T47D (cell line): Measurements from ENCODE around the gene CLNK.
"Not testable (repeated sequence)": the region's sequence is repeated elsewhere in the genome, so short reads cannot be mapped to it uniquely, and the experiment has no call there.

ENCODE experiments used
- DNase-seq, 2 experiments: peaks; one replicate each; pipeline versions ENCODE4 v3.0.0 to v3.0.0-alpha.2; 2011 to 2012; ENCODE audit warnings: low read depth in 1 of 2, low spot score in 1 of 2
- JUND ChIP-seq: IDR thresholded peaks from 2 replicates; pipeline ENCODE4 v1.6.1; 2012; ENCODE audit warnings: low read depth
- in situ Hi-C: cut with HindIII; loops from 2 replicates; pipeline ENCODE4 v1.10.0; 2016; ENCODE audit warnings: low sequenced_read_pairs, low pct_unique_long_range_greater_than_20kb

CLNK gene

GRCh38 chr4:10587697-10588096 is 96.9 kb downstream of the CLNK start:
- in situ Hi-C loops: no loop called here
- TF ChIP-seq JUND: no peak
- no peak for DNase-seq

- in situ Hi-C loops: no loop called here
Measured at GRCh38 chr4:10587296-10587695, 97.3 kb downstream of the CLNK start.

GRCh38 chr4:10584042-10584441 is 100.5 kb downstream of the CLNK start:
- no peak for DNase-seq
- no peak for TF ChIP-seq JUND
- in situ Hi-C loops: no loop called here

More at GRCh38 chr4:10587296-10587695, 97.3 kb downstream of the CLNK start:
- TF ChIP-seq JUND: no peak
- DNase-seq: no peak

- no peak for DNase-seq
- no peak for TF ChIP-seq JUND
- in situ Hi-C loops: no loop called here
Measured at GRCh38 chr4:10582951-10583350, 101.6 kb downstream of the CLNK start.

- peak; percentile 17 to 54 for DNase-seq
- in situ Hi-C loops: no loop called here
- TF ChIP-seq JUND: no peak
Measured at GRCh38 chr4:10582059-10582686, 102.4 kb downstream of the CLNK start.

GRCh38 chr4:10581022-10581421 is 103.5 kb downstream of the CLNK start:
- TF ChIP-seq JUND: no peak
- in situ Hi-C loops: no loop called here

GRCh38 chr4:10579648-10580047 is 104.9 kb downstream of the CLNK start:
- TF ChIP-seq JUND: no peak
- in situ Hi-C loops: no loop called here
- no peak for DNase-seq

More at GRCh38 chr4:10581022-10581421, 103.5 kb downstream of the CLNK start:
- no peak for DNase-seq

GRCh38 chr4:10577508-10578426 is 106.8 kb downstream of the CLNK start:
- in situ Hi-C loops: no loop called here
- no peak for TF ChIP-seq JUND
- DNase-seq: no peak

- no peak for DNase-seq
- in situ Hi-C loops: no loop called here
- TF ChIP-seq JUND: no peak
Measured at GRCh38 chr4:10577018-10577417, 107.5 kb downstream of the CLNK start.

GRCh38 chr4:10576236-10576635 is 108.3 kb downstream of the CLNK start:
- TF ChIP-seq JUND: no peak
- in situ Hi-C loops: no loop called here
- DNase-seq: no peak

- in situ Hi-C loops: no loop called here
- no peak for TF ChIP-seq JUND
- no peak for DNase-seq
Measured at GRCh38 chr4:10575414-10575813, 109.2 kb downstream of the CLNK start.

- DNase-seq, in situ Hi-C loops: not testable (repeated sequence)
Measured at GRCh38 chr4:10574553-10574952, 110.0 kb downstream of the CLNK start.

- in situ Hi-C loops: no loop called here
- DNase-seq: no peak
- no peak for TF ChIP-seq JUND
Measured at GRCh38 chr4:10571909-10572308, 112.7 kb downstream of the CLNK start.
